Endothelial cell of umbilical vein (primary cell): Measurements from ENCODE around the gene MCTP1. TPM values are rescaled to one million over a fixed set of nuclear protein-coding genes. Genes with fewer than 3 reads are reported as not detected.

Source experiments
- BruUV-seq: library from RNA; stranded (reverse); fragments of 400-500 nt; replicated peaks from 2 replicates; lab custom pipeline; 2021; lab: Mats Ljungman, UMichigan
- CTCF ChIA-PET: fragments of 300-600, 350-600 bp; sonication (Branson Sonifier 250); formaldehyde crosslinking; loops from one replicate; lab custom pipeline; 2021; ENCODE audit warnings: antibody characterized with exemption, inconsistent platforms; lab: Charles Lee
- POLR2A ChIA-PET: fragments of 300-600, 350-600 bp; sonication (Branson Sonifier 250); formaldehyde crosslinking; loops from one replicate; lab custom pipeline; 2021; ENCODE audit warnings: antibody characterized with exemption, inconsistent platforms; lab: Charles Lee
- DNase-seq: peaks from one replicate; pipeline ENCODE4 v3.0.0-alpha.2; 2011; ENCODE audit warnings: low read depth, low spot score
- FAIRE-seq: peaks from 2 replicates; lab custom pipeline; 2011; peaks lifted over from hg19 to GRCh38; lab: Jason Lieb, UNC
- H2AFZ ChIP-seq: 2 replicates; pipeline ENCODE4 v1.6.0; 2012; ENCODE audit warnings: low read depth, low read length, control low read depth, inconsistent platforms
- H3K27ac ChIP-seq: 2 replicates; pipeline ENCODE4 v1.5.1; 2011; ENCODE audit warnings: low read depth, mild to moderate bottlenecking, control low read depth, low read length, moderate library complexity; ENCODE audit not compliant: insufficient read depth
- H3K27me3 ChIP-seq, 2 experiments: 2 replicates each; pipeline versions ENCODE4 v1.6.0 to v1.6.1; 2011; ENCODE audit warnings: low read length in 2 of 2, mixed read lengths in 1 of 2; ENCODE audit not compliant: control insufficient read depth in 2 of 2, insufficient read depth in 2 of 2
- H3K36me3 ChIP-seq, 2 experiments: 2 replicates in 1 of 2; 3 replicates in 1 of 2; pipeline ENCODE4 v1.5.1; 2011; ENCODE audit warnings: low read length in 2 of 2, mild to moderate bottlenecking in 1 of 2, moderate library complexity in 1 of 2; ENCODE audit not compliant: control insufficient read depth in 2 of 2, insufficient read depth in 2 of 2; ENCODE audit errors: extremely low read depth in 1 of 2
- H3K4me1 ChIP-seq: 3 replicates; pipeline ENCODE4 v1.5.1; 2011; ENCODE audit warnings: mild to moderate bottlenecking, low read length; ENCODE audit not compliant: control insufficient read depth, insufficient read depth; ENCODE audit errors: extremely low read depth
- H3K4me2 ChIP-seq: 2 replicates; pipeline ENCODE4 v1.6.1; 2011; ENCODE audit warnings: low read length, control low read depth, mixed read lengths; ENCODE audit not compliant: insufficient read depth
- H3K4me3 ChIP-seq, 3 experiments: fragments of 200-600 bp in 1 of 3; sonication (generic), shearing (Covaris generic) in 1 of 3; replicated peaks in 1 of 3; 2 replicates each; pipeline ENCODE4 v1.5.1; 2011 to 2016; ENCODE audit warnings: control low read depth in 3 of 3, low read length in 3 of 3, mild to moderate bottlenecking in 2 of 3, inconsistent platforms in 1 of 3, low read depth in 1 of 3, moderate library complexity in 1 of 3; ENCODE audit not compliant: insufficient read depth in 1 of 3
- H3K79me2 ChIP-seq: 2 replicates; pipeline ENCODE4 v1.6.0; 2012; ENCODE audit warnings: low read length, inconsistent platforms; ENCODE audit not compliant: control insufficient read depth, insufficient read depth
- H3K9ac ChIP-seq: replicated peaks from 2 replicates; pipeline ENCODE3; 2011; ENCODE audit warnings: low read length, control low read depth; ENCODE audit not compliant: insufficient read depth; ENCODE audit errors: extremely low read depth
- H3K9me1 ChIP-seq: replicated peaks from 3 replicates; pipeline ENCODE4 v1.6.0; 2011; ENCODE audit warnings: mild to moderate bottlenecking, low read length; ENCODE audit not compliant: control insufficient read depth, insufficient read depth; ENCODE audit errors: extremely low read depth
- H3K9me3 ChIP-seq: replicated peaks from 2 replicates; pipeline ENCODE4 v1.5.1; 2012; ENCODE audit warnings: low read length, inconsistent platforms; ENCODE audit not compliant: control insufficient read depth, insufficient read depth
- H4K20me1 ChIP-seq: replicated peaks from 2 replicates; pipeline ENCODE3; 2011; ENCODE audit warnings: mild to moderate bottlenecking, low read length; ENCODE audit not compliant: control insufficient read depth, insufficient read depth; ENCODE audit errors: extremely low read depth
- EZH2 ChIP-seq: IDR thresholded peaks from 2 replicates; pipeline ENCODE4 v1.6.1; 2012; ENCODE audit warnings: borderline replicate concordance, low read depth, mild to moderate bottlenecking, moderate library complexity, low read length, inconsistent platforms; ENCODE audit not compliant: severe bottlenecking
- FOS ChIP-seq: IDR thresholded peaks from 2 replicates; pipeline ENCODE4 v1.6.1; 2011; ENCODE audit warnings: mild to moderate bottlenecking, low read length, moderate library complexity, borderline replicate concordance; ENCODE audit not compliant: insufficient read depth
- GATA2 ChIP-seq: IDR thresholded peaks from 2 replicates; pipeline ENCODE4 v1.7.0; 2011; ENCODE audit warnings: low read depth, mild to moderate bottlenecking, moderate library complexity, mixed read lengths, low read length; ENCODE audit not compliant: insufficient read length, insufficient read depth
- JUN ChIP-seq: IDR thresholded peaks from 2 replicates; pipeline ENCODE4 v1.6.1; 2011; ENCODE audit warnings: borderline replicate concordance, low read depth; ENCODE audit not compliant: insufficient read length, insufficient read depth
- MYC ChIP-seq: IDR thresholded peaks from one replicate; pipeline ENCODE4 v1.6.1; 2011; ENCODE audit warnings: mild to moderate bottlenecking, low read depth, low read length
- POLR2A ChIP-seq: IDR thresholded peaks from 2 replicates; pipeline ENCODE4 v1.6.1; 2012; ENCODE audit warnings: low read depth, mild to moderate bottlenecking, control low read depth, low read length
- POLR2AphosphoS5 ChIP-seq: IDR thresholded peaks from 2 replicates; pipeline ENCODE4 v1.6.1; 2012; ENCODE audit warnings: low read depth, mild to moderate bottlenecking, control low read depth, low read length, moderate library complexity; ENCODE audit not compliant: insufficient read depth
- dilution Hi-C: fragments of 300-500 bp; cut with MboI; formaldehyde crosslinking; loops from one replicate; pipeline ENCODE4 v1.15.0; 2019; ENCODE audit warnings: low sequenced_read_pairs; ENCODE audit not compliant: extremely low pct_ligation_motif_present
- intact Hi-C: fragments of 100-400 bp; cut with micrococcal nuclease; formaldehyde crosslinking; loops from one replicate; pipeline ENCODE4 v1.10.0; 2022
- polyA plus RNA-seq, 4 experiments: library from polyadenylated mRNA; depleted of rRNA in 3 of 4; stranded (reverse) in 3 of 4; unstranded in 1 of 4; fragments of >200 nt; gene quantifications; 2 replicates each; pipeline versions ENCODE4 v1.2.1 to v1.2.3, GENCODE V29; 2011 to 2012; ENCODE audit warnings: missing spikeins in 1 of 4
- total RNA-seq: library from RNA; stranded (reverse); gene quantifications from 2 replicates; pipeline ENCODE4 v1.2.3, GENCODE V29; 2021
- TF ChIP-seq, protein P1 (sequence below): IDR thresholded peaks from 2 replicates; pipeline ENCODE4 v1.6.1; 2011; ENCODE audit not compliant: insufficient read depth, insufficient read length
- TF ChIP-seq, protein P2 (sequence below), 2 donors: IDR thresholded peaks; 1 replicate in 1 of 2; 2 replicates in 1 of 2; pipeline ENCODE4 v1.5.1; 2011; ENCODE audit warnings: low read length in 2 of 2, mild to moderate bottlenecking in 2 of 2, moderate library complexity in 2 of 2, control low read depth in 1 of 2, inconsistent platforms in 1 of 2, low read depth in 1 of 2; ENCODE audit not compliant: insufficient read depth in 1 of 2; ENCODE audit errors: extremely low read depth in 1 of 2

Gene MCTP1
- total and polyA plus RNA-seq, 2 donors (not counting 3 experiments of a cell fraction or from before 2014, with no cell fraction given): 79.3 to 203 TPM

DNA sequence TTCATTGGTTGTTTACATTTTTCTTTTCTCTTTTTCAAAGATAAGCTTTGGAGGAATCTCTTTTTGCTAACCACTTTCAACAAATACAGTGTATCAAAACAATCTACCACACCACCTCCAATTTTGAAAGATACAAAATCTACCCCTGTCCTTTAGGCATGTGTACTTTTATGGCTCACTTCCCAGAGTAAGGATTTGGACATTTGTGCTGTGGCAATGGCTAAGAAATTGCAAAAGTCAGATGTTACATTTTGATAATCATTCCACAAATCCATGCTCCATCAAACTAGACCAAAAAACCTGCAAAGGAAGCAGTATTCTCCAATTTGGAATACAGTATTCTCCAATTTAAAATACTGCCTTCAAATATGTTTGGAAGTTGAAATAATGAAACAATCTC is 204.9 kb downstream of the MCTP1 start:
- H2AFZ ChIP-seq: no peak overlapping the region
- intact Hi-C loops: loop anchor here (2.0 to 5.0 kb wide), 2 partner anchors 59 to 182 kb away; no protein-coding TSS in a partner anchor
- ChIA-PET CTCF (interaction anchor here (1.2 to 3.8 kb wide), 3 partner anchors 22 to 182 kb away, joined by 3 to 29 read pairs (median 4); no protein-coding TSS in a partner anchor), POLR2A (interaction anchor here (1.2 to 2.6 kb wide), 2 partner anchors 8 to 62 kb away, joined by 4 to 6 read pairs; no protein-coding TSS in a partner anchor)
- H3K79me2 ChIP-seq: peaks cover 50% of the 10 kb centered on the region
- peak overlapping the region; percentile 66 to 100 (median 80) for H3K4me3 ChIP-seq
- no peaks in the 10 kb centered on the region for H3K27me3 ChIP-seq
- H3K9ac ChIP-seq: peak overlapping the region; percentile 95
- peak overlapping the region; percentile 69 for H3K27ac ChIP-seq
- DNase-seq: no peak
- H4K20me1 ChIP-seq: peaks cover 4% of the 10 kb centered on the region
- H3K4me1 ChIP-seq: peaks cover 55% of the 10 kb centered on the region
- H3K36me3 ChIP-seq: no peaks in the 10 kb centered on the region
- H3K9me1 ChIP-seq: no peaks in the 10 kb centered on the region
- dilution Hi-C loops: no loop called here
- no peaks in the 10 kb centered on the region for H3K9me3 ChIP-seq
- H3K4me2 ChIP-seq: peak overlapping the region; percentile 94
- no TSS peak for BruUV-seq
- FAIRE-seq: no peak
- TF ChIP-seq, protein P1, sequence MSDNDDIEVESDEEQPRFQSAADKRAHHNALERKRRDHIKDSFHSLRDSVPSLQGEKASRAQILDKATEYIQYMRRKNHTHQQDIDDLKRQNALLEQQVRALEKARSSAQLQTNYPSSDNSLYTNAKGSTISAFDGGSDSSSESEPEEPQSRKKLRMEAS: no peak
- TF ChIP-seq, protein P2, sequence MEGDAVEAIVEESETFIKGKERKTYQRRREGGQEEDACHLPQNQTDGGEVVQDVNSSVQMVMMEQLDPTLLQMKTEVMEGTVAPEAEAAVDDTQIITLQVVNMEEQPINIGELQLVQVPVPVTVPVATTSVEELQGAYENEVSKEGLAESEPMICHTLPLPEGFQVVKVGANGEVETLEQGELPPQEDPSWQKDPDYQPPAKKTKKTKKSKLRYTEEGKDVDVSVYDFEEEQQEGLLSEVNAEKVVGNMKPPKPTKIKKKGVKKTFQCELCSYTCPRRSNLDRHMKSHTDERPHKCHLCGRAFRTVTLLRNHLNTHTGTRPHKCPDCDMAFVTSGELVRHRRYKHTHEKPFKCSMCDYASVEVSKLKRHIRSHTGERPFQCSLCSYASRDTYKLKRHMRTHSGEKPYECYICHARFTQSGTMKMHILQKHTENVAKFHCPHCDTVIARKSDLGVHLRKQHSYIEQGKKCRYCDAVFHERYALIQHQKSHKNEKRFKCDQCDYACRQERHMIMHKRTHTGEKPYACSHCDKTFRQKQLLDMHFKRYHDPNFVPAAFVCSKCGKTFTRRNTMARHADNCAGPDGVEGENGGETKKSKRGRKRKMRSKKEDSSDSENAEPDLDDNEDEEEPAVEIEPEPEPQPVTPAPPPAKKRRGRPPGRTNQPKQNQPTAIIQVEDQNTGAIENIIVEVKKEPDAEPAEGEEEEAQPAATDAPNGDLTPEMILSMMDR (IDR thresholded peaks at IDR 0.05; ENCODE audit: extremely low read depth in 1 of 2, insufficient read depth in 1 of 2, low read depth in 1 of 2, low read length in 2 of 2): no peak
- TF ChIP-seq JUN (no peak), FOS (no peak), POLR2AphosphoS5 (no peak), POLR2A (no peak), MYC (no peak), EZH2 (no peak), GATA2 (no peak)
